ENCODE measurements around the gene OVOL1. TPM values are rescaled to one million over a fixed set of nuclear protein-coding genes. Genes with fewer than 3 reads are reported as not detected.

The OVOL1 gene
- total and polyA plus RNA-seq, 2 of the 13 experiments (the other 11 are each of a cell fraction or from before 2014, with no cell fraction given), result 0.01 TPM; not detected in 1

DNA sequence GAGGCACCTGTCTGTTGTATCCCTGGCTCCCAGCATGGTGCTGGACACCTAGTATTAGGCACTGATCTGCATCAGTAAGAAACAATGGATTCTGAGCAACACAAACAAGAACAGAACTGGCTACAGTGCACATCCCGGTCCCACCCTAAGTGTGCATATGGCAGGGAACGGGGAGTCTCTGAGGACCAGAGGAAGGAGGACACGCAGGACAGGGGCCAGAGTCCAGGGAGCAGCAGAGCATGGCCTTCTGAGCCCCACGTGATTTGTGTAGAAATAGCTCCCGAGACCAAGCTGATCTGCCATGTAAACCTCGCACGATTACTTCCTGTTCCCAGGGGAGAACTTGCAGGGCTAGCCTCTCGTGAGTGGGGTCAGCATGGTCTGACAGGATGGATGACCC, 34.2 kb downstream of the OVOL1 start (continued):
- TF ChIP-seq ZNF414 (CRISPR knock-in tag; IDR thresholded peaks at IDR 0.05), result no peak
- TF ChIP-seq U2AF1 (optimal IDR thresholded peaks at IDR 0.05; ENCODE audit: low read depth, low read length), result no peak
- no peak for TF ChIP-seq ZNF766 (CRISPR knock-in tag; IDR thresholded peaks at IDR 0.05; ENCODE audit: borderline replicate concordance)
- TF ChIP-seq CBX2 (IDR thresholded peaks at IDR 0.05; ENCODE audit: low read depth, low read length), result no peak
- no peak for TF ChIP-seq CBX2 (CRISPR knock-in tag; IDR thresholded peaks at IDR 0.05; ENCODE audit: low read depth)
- TF ChIP-seq NFRKB (IDR thresholded peaks at IDR 0.05), result no peak
- no peak for TF ChIP-seq IRF1 (CRISPR knock-in tag; IDR thresholded peaks at IDR 0.05; ENCODE audit: low read depth)
- TF ChIP-seq ZNF800 (CRISPR knock-in tag; IDR thresholded peaks at IDR 0.05), result no peak
- no peak for TF ChIP-seq TRAFD1 (CRISPR knock-in tag; IDR thresholded peaks at IDR 0.05; ENCODE audit: borderline replicate concordance)
- no peak for TF ChIP-seq TOPORS (CRISPR knock-in tag; IDR thresholded peaks at IDR 0.05)
- TF ChIP-seq ZKSCAN8 (CRISPR knock-in tag; IDR thresholded peaks at IDR 0.05; ENCODE audit: borderline replicate concordance), result no peak
- no peak for TF ChIP-seq ZNF589 (CRISPR knock-in tag; conservative IDR thresholded peaks at IDR 0.05)
- TF ChIP-seq, protein P1, sequence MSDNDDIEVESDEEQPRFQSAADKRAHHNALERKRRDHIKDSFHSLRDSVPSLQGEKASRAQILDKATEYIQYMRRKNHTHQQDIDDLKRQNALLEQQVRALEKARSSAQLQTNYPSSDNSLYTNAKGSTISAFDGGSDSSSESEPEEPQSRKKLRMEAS (IDR thresholded peaks at IDR 0.05), result peak; percentile 62; the same call in 1 of the 2 replicates
- no peak for TF ChIP-seq POLR2A (IDR thresholded peaks at IDR 0.05; ENCODE audit: insufficient read depth in 1 of 2, low read depth in 2 of 2, low read length in 2 of 2)
- TF ChIP-seq NFKB2 (CRISPR knock-in tag; IDR thresholded peaks at IDR 0.05; ENCODE audit: borderline replicate concordance), result no peak
- TF ChIP-seq, protein P2, sequence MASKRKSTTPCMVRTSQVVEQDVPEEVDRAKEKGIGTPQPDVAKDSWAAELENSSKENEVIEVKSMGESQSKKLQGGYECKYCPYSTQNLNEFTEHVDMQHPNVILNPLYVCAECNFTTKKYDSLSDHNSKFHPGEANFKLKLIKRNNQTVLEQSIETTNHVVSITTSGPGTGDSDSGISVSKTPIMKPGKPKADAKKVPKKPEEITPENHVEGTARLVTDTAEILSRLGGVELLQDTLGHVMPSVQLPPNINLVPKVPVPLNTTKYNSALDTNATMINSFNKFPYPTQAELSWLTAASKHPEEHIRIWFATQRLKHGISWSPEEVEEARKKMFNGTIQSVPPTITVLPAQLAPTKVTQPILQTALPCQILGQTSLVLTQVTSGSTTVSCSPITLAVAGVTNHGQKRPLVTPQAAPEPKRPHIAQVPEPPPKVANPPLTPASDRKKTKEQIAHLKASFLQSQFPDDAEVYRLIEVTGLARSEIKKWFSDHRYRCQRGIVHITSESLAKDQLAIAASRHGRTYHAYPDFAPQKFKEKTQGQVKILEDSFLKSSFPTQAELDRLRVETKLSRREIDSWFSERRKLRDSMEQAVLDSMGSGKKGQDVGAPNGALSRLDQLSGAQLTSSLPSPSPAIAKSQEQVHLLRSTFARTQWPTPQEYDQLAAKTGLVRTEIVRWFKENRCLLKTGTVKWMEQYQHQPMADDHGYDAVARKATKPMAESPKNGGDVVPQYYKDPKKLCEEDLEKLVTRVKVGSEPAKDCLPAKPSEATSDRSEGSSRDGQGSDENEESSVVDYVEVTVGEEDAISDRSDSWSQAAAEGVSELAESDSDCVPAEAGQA (IDR thresholded peaks at IDR 0.05; ENCODE audit: low read depth), result no peak
- TF ChIP-seq, protein P2 (CRISPR knock-in tag; IDR thresholded peaks at IDR 0.05; ENCODE audit: borderline replicate concordance), result no peak
- no peak for TF ChIP-seq REXO4 (CRISPR knock-in tag; IDR thresholded peaks at IDR 0.05; ENCODE audit: borderline replicate concordance)
- TF ChIP-seq PREB (CRISPR knock-in tag; IDR thresholded peaks at IDR 0.05), result no peak

Measured in HepG2 (cell line).